HG03469 (cell line): ENCODE results near the gene AOPEP.

Source experiments
- ATAC-seq: cut with Tn5 transposase; IDR thresholded peaks from one replicate; pipeline ENCODE4 v1.9.1; 2021; ENCODE audit warnings: mild to moderate bottlenecking, moderate library complexity, moderate number of reproducible peaks; ENCODE audit not compliant: unreplicated experiment

AOPEP gene

GRCh38 chr9:94726495-94727191 is at the start of gene AOPEP:
AOPEP (plus strand) TSS chr9:94726699; CDS start chr9:94759784, 33,085 bp downstream.
- ATAC-seq, result peak; percentile 93

- ATAC-seq, result no peak
Measured at GRCh38 chr9:94677929-94678328, 48.6 kb upstream of the AOPEP start.

GRCh38 chr9:94679587-94679986 is 46.9 kb upstream of the AOPEP start:
- ATAC-seq, result no peak

GRCh38 chr9:94680020-94680419 is 46.5 kb upstream of the AOPEP start:
- no peak for ATAC-seq

- no peak for ATAC-seq
Measured at GRCh38 chr9:94680621-94681020, 45.9 kb upstream of the AOPEP start.

- ATAC-seq, result no peak
Measured at GRCh38 chr9:94681508-94681907, 45.0 kb upstream of the AOPEP start.

- ATAC-seq, result no peak
Measured at GRCh38 chr9:94685359-94685758, 41.1 kb upstream of the AOPEP start.

- ATAC-seq, result no peak
Measured at GRCh38 chr9:94687451-94687850, 39.0 kb upstream of the AOPEP start.

GRCh38 chr9:94690344-94690743 is 36.2 kb upstream of the AOPEP start:
- no peak for ATAC-seq

GRCh38 chr9:94692601-94693000 is 33.9 kb upstream of the AOPEP start:
- ATAC-seq, result no peak

- no peak for ATAC-seq
Measured at GRCh38 chr9:94693485-94694204, 32.9 kb upstream of the AOPEP start.

GRCh38 chr9:94696545-94696944 is 30.0 kb upstream of the AOPEP start:
- ATAC-seq, result no peak

GRCh38 chr9:94697972-94698581 is 28.4 kb upstream of the AOPEP start:
- no peak for ATAC-seq

GRCh38 chr9:94699715-94700373 is 26.7 kb upstream of the AOPEP start:
- ATAC-seq, result no peak

GRCh38 chr9:94700445-94700844 is 26.1 kb upstream of the AOPEP start:
- ATAC-seq, result no peak

GRCh38 chr9:94703488-94704140 is 22.9 kb upstream of the AOPEP start:
- ATAC-seq, result no peak

- no peak for ATAC-seq
Measured at GRCh38 chr9:94705162-94705702, 21.3 kb upstream of the AOPEP start.

GRCh38 chr9:94706922-94707321 is 19.6 kb upstream of the AOPEP start:
- ATAC-seq, result no peak

- no peak for ATAC-seq
Measured at GRCh38 chr9:94713436-94714215, 12.9 kb upstream of the AOPEP start.

- no peak for ATAC-seq
Measured at GRCh38 chr9:94714494-94714893, 12.0 kb upstream of the AOPEP start.
